HCT116 (cell line): ENCODE measurements around the gene HYAL1. TPM values are rescaled to one million over a fixed set of nuclear protein-coding genes. Genes with fewer than 3 reads are reported as not detected.

Source experiments
- CTCF ChIP-seq, 3 experiments: fragments of 200-600 bp in 1 of 3; sonication (generic) in 1 of 3; IDR thresholded peaks in 2 of 3; conservative IDR thresholded peaks in 1 of 3; 2 replicates each; pipeline ENCODE4 v1.5.1; 2012 to 2017; ENCODE audit warnings: low read depth in 2 of 3, low read length in 2 of 3, antibody characterized with exemption in 1 of 3, borderline replicate concordance in 1 of 3, control low read depth in 1 of 3, mild to moderate bottlenecking in 1 of 3, mixed read lengths in 1 of 3, mixed run types in 1 of 3, moderate library complexity in 1 of 3; ENCODE audit not compliant: insufficient read depth in 1 of 3
- EZH2phosphoT487 ChIP-seq: fragments of 200-600 bp; IDR thresholded peaks from 2 replicates; pipeline ENCODE4 v1.6.1; 2018; ENCODE audit warnings: antibody characterized with exemption, borderline replicate concordance
- total RNA-seq: library from RNA; stranded (reverse); gene quantifications from one replicate; pipeline ENCODE4 v1.2.1, GENCODE V29; 2021; ENCODE audit not compliant: unreplicated experiment

HYAL1 gene
- total RNA-seq, 1 experiment from 2014 or later = 6.1 TPM

- no peak for TF ChIP-seq CTCF (IDR thresholded peaks at IDR 0.05 in 2 of 3, conservative IDR thresholded peaks at IDR 0.05 in 1 of 3; ENCODE audit: borderline replicate concordance in 1 of 3, insufficient read depth in 1 of 3, low read depth in 2 of 3, low read length in 2 of 3)
- no peak for TF ChIP-seq EZH2phosphoT487
Measured at GRCh38 chr3:50250514-50250913, 52.9 kb downstream of the HYAL1 start (continued).

Other genes with a start within 250 kb of the HYAL1 start
- gene RBM5, start 214.7 kb downstream of the HYAL1 start, total RNA-seq = 89.1 TPM
- 15.7 TPM for gene SEMA3F, start 148.2 kb downstream of the HYAL1 start, total RNA-seq
- not detected for gene GNAT1, start 112.0 kb downstream of the HYAL1 start, total RNA-seq
- gene SLC38A3, start 98.3 kb downstream of the HYAL1 start, total RNA-seq = 3.1 TPM
- 170 TPM for gene GNAI2, start 67.4 kb downstream of the HYAL1 start, total RNA-seq
- 46.2 TPM for gene SEMA3B, start 34.4 kb downstream of the HYAL1 start, total RNA-seq
- gene LSMEM2, start 24.5 kb downstream of the HYAL1 start, total RNA-seq = not detected
- gene IFRD2, start 11.1 kb downstream of the HYAL1 start, total RNA-seq = 146 TPM
- gene HYAL3, start 4.2 kb downstream of the HYAL1 start, total RNA-seq = 10.3 TPM
- gene NAA80, start 4.2 kb downstream of the HYAL1 start, total RNA-seq = 21.3 TPM
- gene HYAL2, start 19.2 kb upstream of the HYAL1 start, total RNA-seq = 42.2 TPM
- 34.0 TPM for gene TUSC2, start 24.6 kb upstream of the HYAL1 start, total RNA-seq
- 29.6 TPM for gene RASSF1, start 37.3 kb upstream of the HYAL1 start, total RNA-seq
- 3.3 TPM for gene ZMYND10, start 42.2 kb upstream of the HYAL1 start, total RNA-seq
- 35.4 TPM for gene NPRL2, start 47.2 kb upstream of the HYAL1 start, total RNA-seq
- gene CYB561D2, start 47.3 kb upstream of the HYAL1 start, total RNA-seq = 9.5 TPM
- 24.6 TPM for gene TMEM115, start 55.9 kb upstream of the HYAL1 start, total RNA-seq
- gene CACNA2D2, start 200.1 kb upstream of the HYAL1 start, total RNA-seq = 10.2 TPM